ENCODE measurements around the gene DSE. TPM values are rescaled to one million over a fixed set of nuclear protein-coding genes. Genes with fewer than 3 reads are reported as not detected.

DSE gene
- 20.9 and 31.1 TPM in 2 replicates for total RNA-seq

GRCh38 chr6:116370760-116371119 is at the start of gene DSE:
TSS of gene DSE (plus strand) at chr6:116370947. CDS start at chr6:116399251, 28,304 bp downstream.

GRCh38 chr6:116461331-116461931 is 90.7 kb downstream of the DSE start, which contains the start of gene CALHM6:
TSS of gene CALHM6 (plus strand) at chr6:116461375. CDS start at chr6:116461930, 555 bp downstream.

Other genes starting within 250 kb of the DSE start
- gene COL10A1, start 244.8 kb upstream of the DSE start, total RNA-seq = not detected in 2 replicates
- gene TSPYL4, start 116.9 kb upstream of the DSE start, total RNA-seq = 9.3 and 13.3 TPM in 2 replicates
- 56.0 and 56.2 TPM in 2 replicates for gene TSPYL1, start 91.0 kb upstream of the DSE start, total RNA-seq
- 1.6 and 2.6 TPM in 2 replicates for gene CALHM6, start 90.4 kb downstream of the DSE start, total RNA-seq
- gene CALHM5, start 140.7 kb downstream of the DSE start, total RNA-seq = 0.49 and 0.89 TPM in 2 replicates
- gene TRAPPC3L, start 174.7 kb downstream of the DSE start, total RNA-seq = not detected in 2 replicates
- not detected in 2 replicates for gene CALHM4, start 182.8 kb downstream of the DSE start, total RNA-seq
- gene RWDD1, start 200.6 kb downstream of the DSE start, total RNA-seq = 13.2 and 13.7 TPM in 2 replicates
- 0.13 and 0.16 TPM in 2 replicates for gene RSPH4A, start 245.5 kb downstream of the DSE start, total RNA-seq